Glutamatergic neuron (in vitro differentiated cells): ENCODE results near the gene RALGPS1. TPM values are rescaled to one million over a fixed set of nuclear protein-coding genes. Genes with fewer than 3 reads are reported as not detected.

Experiments used
- DNase-seq: peaks from one replicate; pipeline ENCODE4 v3.0.0; 2022
- H3K27ac Mint-ChIP-seq: one replicate; pipeline ENCODE4 v1.8.0; 2020; ENCODE audit warnings: mild to moderate bottlenecking, mixed read lengths, inconsistent platforms; ENCODE audit not compliant: unreplicated experiment
- H3K27me3 Mint-ChIP-seq: one replicate; pipeline ENCODE4 v1.8.0; 2020; ENCODE audit warnings: mild to moderate bottlenecking, moderate library complexity, mixed read lengths, inconsistent platforms; ENCODE audit not compliant: unreplicated experiment
- H3K36me3 Mint-ChIP-seq: one replicate; pipeline ENCODE4 v1.8.0; 2020; ENCODE audit warnings: mild to moderate bottlenecking, mixed read lengths, inconsistent platforms; ENCODE audit not compliant: unreplicated experiment
- H3K4me1 Mint-ChIP-seq: one replicate; pipeline ENCODE4 v1.8.0; 2020; ENCODE audit warnings: mild to moderate bottlenecking, low read depth, mixed read lengths, inconsistent platforms; ENCODE audit not compliant: unreplicated experiment
- H3K4me3 Mint-ChIP-seq: one replicate; pipeline ENCODE4 v1.8.0; 2020; ENCODE audit warnings: mild to moderate bottlenecking, mixed read lengths, inconsistent platforms; ENCODE audit not compliant: unreplicated experiment
- H3K9me3 Mint-ChIP-seq: one replicate; pipeline ENCODE4 v1.8.0; 2020; ENCODE audit warnings: mild to moderate bottlenecking, moderate library complexity, mixed read lengths, inconsistent platforms; ENCODE audit not compliant: unreplicated experiment
- CTCF ChIP-seq: fragments of 200-600 bp; sonication (generic); IDR thresholded peaks from one replicate; pipeline ENCODE4 v1.5.0; 2021; ENCODE audit not compliant: partially characterized antibody, unreplicated experiment
- total RNA-seq: library from RNA; stranded (reverse); fragmentation: NEBNext Ultra II Directional; extraction: Animal tissue kit (Norgen Biotek cat#: 25700); gene quantifications from one replicate; pipeline ENCODE4 v1.2.1, GENCODE V29; 2021; ENCODE audit not compliant: unreplicated experiment

The RALGPS1 gene
- total RNA-seq, 1 donor from 2014 or later: 23.8 TPM

DNA sequence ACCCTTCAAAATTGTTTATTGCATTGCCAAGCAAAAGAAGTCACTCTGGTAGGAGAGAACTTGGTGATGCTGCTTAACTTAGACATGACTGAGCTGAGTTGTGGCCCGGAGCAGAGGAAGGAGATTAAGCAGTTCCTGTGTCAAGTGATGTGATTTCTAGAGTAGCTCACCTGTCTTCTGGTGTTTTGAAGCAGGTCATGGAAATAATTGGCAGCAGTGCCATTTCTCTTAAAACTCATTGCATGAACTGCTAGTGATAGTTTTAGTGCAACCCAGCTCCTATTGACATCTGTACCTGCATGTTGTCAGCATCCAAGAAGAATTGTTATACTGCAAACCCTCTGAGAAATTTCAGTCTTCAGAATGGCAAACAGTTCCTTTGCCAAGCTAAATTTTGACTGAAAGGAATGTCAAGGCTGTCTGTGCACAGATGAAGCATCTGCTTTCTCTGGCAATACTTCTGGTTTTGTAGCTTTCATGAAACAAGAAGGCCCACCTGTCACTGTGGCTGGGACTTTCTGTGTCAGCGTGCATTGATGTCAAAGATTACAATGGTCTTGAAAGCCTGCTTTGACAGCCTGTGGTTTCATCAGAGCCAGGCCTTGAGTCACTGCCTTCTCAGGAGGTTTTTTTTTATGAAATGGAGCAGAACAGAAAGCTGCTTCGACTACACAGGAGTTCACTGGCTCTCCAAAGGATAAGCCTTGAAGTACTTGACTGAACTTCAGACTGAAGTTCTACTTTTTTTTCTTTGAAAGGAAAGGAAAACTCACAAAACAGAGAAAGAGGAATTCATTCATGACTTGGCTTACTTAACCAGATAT is 90.6 kb downstream of the RALGPS1 start:
- peaks cover 1% of the 10 kb centered on the region for H3K9me3 Mint-ChIP-seq
- no peaks in the 10 kb centered on the region for H3K27me3 Mint-ChIP-seq
- DNase-seq: no peak

GRCh38 chr9:127005770-127006314 is 91.3 kb downstream of the RALGPS1 start:
- DNase-seq: no peak
- H3K4me3 Mint-ChIP-seq: no peak overlapping the region
- H3K9me3 Mint-ChIP-seq: peaks cover 1% of the 10 kb centered on the region
- H3K27me3 Mint-ChIP-seq: no peaks in the 10 kb centered on the region
- TF ChIP-seq CTCF: no peak
- H3K36me3 Mint-ChIP-seq: peaks cover 10% of the 10 kb centered on the region
- H3K27ac Mint-ChIP-seq: no peak overlapping the region
- peaks cover 7% of the 10 kb centered on the region for H3K4me1 Mint-ChIP-seq

More for the DNA sequence above, 90.6 kb downstream of the RALGPS1 start:
- no peak for TF ChIP-seq CTCF
- Mint-ChIP-seq H3K27ac (no peak overlapping the region), H3K4me1 (peaks cover 7% of the 10 kb centered on the region), H3K36me3 (peaks cover 8% of the 10 kb centered on the region), H3K4me3 (no peak overlapping the region)

DNA sequence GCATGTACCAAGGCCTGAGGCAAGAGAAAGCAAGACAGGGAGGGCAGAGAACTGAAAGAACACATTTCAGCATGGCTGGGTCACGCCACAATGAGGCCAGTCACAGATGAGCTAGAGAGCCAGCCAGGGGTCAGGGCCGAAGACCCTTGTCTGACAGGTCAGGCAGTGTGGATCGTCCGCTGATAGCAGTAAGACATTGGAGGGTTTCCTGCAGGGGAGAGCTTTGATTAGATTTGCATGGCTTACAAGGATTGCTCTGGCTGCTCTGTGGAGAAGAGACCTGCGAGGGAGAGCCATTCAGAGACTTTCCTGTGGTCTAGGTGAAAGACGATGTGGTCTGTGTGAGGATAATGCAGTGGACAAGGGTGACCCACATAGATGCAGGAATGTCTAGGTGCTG is 93.1 kb downstream of the RALGPS1 start:
- H3K4me3 Mint-ChIP-seq: no peak overlapping the region
- peaks cover 10% of the 10 kb centered on the region for H3K36me3 Mint-ChIP-seq
- H3K27ac Mint-ChIP-seq: peak overlapping the region; percentile 28
- peaks cover 1% of the 10 kb centered on the region for H3K9me3 Mint-ChIP-seq
- H3K4me1 Mint-ChIP-seq: peaks cover 16% of the 10 kb centered on the region
- no peak for DNase-seq
- TF ChIP-seq CTCF: no peak
- no peaks in the 10 kb centered on the region for H3K27me3 Mint-ChIP-seq

DNA sequence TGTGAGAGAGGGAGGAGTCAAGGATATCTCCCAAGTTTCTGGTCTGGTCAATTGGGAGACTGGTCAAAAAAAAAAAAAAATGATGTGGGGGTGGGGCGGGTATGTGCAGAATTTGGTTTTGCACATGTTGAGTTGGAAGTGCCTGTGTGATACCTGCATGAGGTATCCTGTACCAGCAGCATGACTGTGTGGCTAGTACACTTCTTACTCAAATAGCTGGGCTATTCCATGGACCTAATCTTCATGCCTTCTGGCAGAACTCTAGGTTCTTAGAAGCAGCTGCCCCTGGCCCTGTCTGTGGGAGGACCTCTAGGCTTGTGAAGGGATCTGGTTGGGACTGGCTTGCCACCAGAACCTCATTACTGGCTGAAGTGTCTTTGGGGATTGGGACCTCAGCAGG is 93.5 kb downstream of the RALGPS1 start:
- H3K9me3 Mint-ChIP-seq: peaks cover 1% of the 10 kb centered on the region
- no peak for DNase-seq
- H3K4me3 Mint-ChIP-seq: no peak overlapping the region
- H3K4me1 Mint-ChIP-seq: peaks cover 20% of the 10 kb centered on the region
- H3K36me3 Mint-ChIP-seq: peaks cover 10% of the 10 kb centered on the region
- no peak overlapping the region for H3K27ac Mint-ChIP-seq
- no peak for TF ChIP-seq CTCF
- no peaks in the 10 kb centered on the region for H3K27me3 Mint-ChIP-seq

GRCh38 chr9:127011772-127012171 is 97.2 kb downstream of the RALGPS1 start:
- peaks cover 36% of the 10 kb centered on the region for H3K4me1 Mint-ChIP-seq
- TF ChIP-seq CTCF: no peak

More at GRCh38 chr9:127011772-127012171, 97.2 kb downstream of the RALGPS1 start:
- peaks cover 4% of the 10 kb centered on the region for H3K9me3 Mint-ChIP-seq
- H3K4me3 Mint-ChIP-seq: no peak overlapping the region
- H3K27me3 Mint-ChIP-seq: peaks cover 4% of the 10 kb centered on the region
- DNase-seq: no peak
- H3K27ac Mint-ChIP-seq: peak overlapping the region; percentile 3
- peaks cover 7% of the 10 kb centered on the region for H3K36me3 Mint-ChIP-seq
